Esophagus muscularis mucosa (tissue), 3 donors: ENCODE data around the gene RSRC2.

ENCODE experiments used
- CTCF ChIP-seq, 3 experiments: fragments of 200-600 bp in 2 of 3; fragments of 450-650 bp in 1 of 3; sonication (generic) in 2 of 3; IDR thresholded peaks; one replicate each; pipeline ENCODE4 v1.5.1; 2017 to 2019; ENCODE audit warnings: antibody characterized with exemption in 3 of 3, mild to moderate bottlenecking in 2 of 3, moderate library complexity in 1 of 3
- EP300 ChIP-seq: sonication (generic); formaldehyde crosslinking; IDR thresholded peaks from one replicate; pipeline ENCODE4 v1.6.1; 2017; ENCODE audit warnings: antibody characterized with exemption

GRCh38 chr12:122480753-122481152 lies 46.0 kb downstream of the RSRC2 start:
- TF ChIP-seq CTCF (IDR thresholded peaks at IDR 0.05) (no peak), EP300 (no peak)
